Measurements from ENCODE around the gene KCNH2.

- no peak for TF ChIP-seq SIN3A (IDR thresholded peaks at IDR 0.05; ENCODE audit: borderline replicate concordance, insufficient read depth, low read length)
- TF ChIP-seq POLR2AphosphoS5 (IDR thresholded peaks at IDR 0.05; ENCODE audit: low read depth, low read length): no peak
- TF ChIP-seq TAF1 (IDR thresholded peaks at IDR 0.05; ENCODE audit: borderline replicate concordance, insufficient read depth, low read length): no peak
- TF ChIP-seq REST (IDR thresholded peaks at IDR 0.05; ENCODE audit: insufficient read depth in 1 of 2, low read depth in 2 of 2, low read length in 2 of 2): no peak
Observed at GRCh38 chr7:151009327-151010036, 31.4 kb upstream of the KCNH2 start.
